GM12865 (cell line): ENCODE data around the gene NCAPG2.
"Not testable (repeated sequence)": the region's sequence is repeated elsewhere in the genome, so short reads cannot be mapped to it uniquely, and the experiment has no call there.

ENCODE experiments used
- DNase-seq: peaks from one replicate; pipeline ENCODE4 v3.0.0; 2010; ENCODE audit warnings: low read depth
- H3K4me3 ChIP-seq: 2 replicates; pipeline ENCODE4 v1.5.1; 2011; ENCODE audit warnings: mild to moderate bottlenecking, low read depth, low read length, control low read depth
- TF ChIP-seq, protein P1 (sequence below): IDR thresholded peaks from 2 replicates; pipeline ENCODE4 v1.5.1; 2011; ENCODE audit warnings: low read length, control low read depth, low read depth, inconsistent platforms; ENCODE audit not compliant: insufficient read depth; ENCODE audit errors: missing control alignments

Gene NCAPG2

GRCh38 chr7:158706710-158707590, 2.3 kb upstream of the NCAPG2 start:
- TF ChIP-seq, protein P1, sequence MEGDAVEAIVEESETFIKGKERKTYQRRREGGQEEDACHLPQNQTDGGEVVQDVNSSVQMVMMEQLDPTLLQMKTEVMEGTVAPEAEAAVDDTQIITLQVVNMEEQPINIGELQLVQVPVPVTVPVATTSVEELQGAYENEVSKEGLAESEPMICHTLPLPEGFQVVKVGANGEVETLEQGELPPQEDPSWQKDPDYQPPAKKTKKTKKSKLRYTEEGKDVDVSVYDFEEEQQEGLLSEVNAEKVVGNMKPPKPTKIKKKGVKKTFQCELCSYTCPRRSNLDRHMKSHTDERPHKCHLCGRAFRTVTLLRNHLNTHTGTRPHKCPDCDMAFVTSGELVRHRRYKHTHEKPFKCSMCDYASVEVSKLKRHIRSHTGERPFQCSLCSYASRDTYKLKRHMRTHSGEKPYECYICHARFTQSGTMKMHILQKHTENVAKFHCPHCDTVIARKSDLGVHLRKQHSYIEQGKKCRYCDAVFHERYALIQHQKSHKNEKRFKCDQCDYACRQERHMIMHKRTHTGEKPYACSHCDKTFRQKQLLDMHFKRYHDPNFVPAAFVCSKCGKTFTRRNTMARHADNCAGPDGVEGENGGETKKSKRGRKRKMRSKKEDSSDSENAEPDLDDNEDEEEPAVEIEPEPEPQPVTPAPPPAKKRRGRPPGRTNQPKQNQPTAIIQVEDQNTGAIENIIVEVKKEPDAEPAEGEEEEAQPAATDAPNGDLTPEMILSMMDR, result no peak
- H3K4me3 ChIP-seq, result no peak overlapping the region

GRCh38 chr7:158706273-158706704, 1.7 kb upstream of the NCAPG2 start:
- DNase-seq, result no peak
- TF ChIP-seq, protein P1, result no peak
- no peak overlapping the region for H3K4me3 ChIP-seq

More at GRCh38 chr7:158706710-158707590, 2.3 kb upstream of the NCAPG2 start:
- no peak for DNase-seq

GRCh38 chr7:158705234-158705850, 738 bp upstream of the NCAPG2 start:
- H3K4me3 ChIP-seq, result peak overlapping the region; percentile 81
- TF ChIP-seq, protein P1, result no peak

DNA sequence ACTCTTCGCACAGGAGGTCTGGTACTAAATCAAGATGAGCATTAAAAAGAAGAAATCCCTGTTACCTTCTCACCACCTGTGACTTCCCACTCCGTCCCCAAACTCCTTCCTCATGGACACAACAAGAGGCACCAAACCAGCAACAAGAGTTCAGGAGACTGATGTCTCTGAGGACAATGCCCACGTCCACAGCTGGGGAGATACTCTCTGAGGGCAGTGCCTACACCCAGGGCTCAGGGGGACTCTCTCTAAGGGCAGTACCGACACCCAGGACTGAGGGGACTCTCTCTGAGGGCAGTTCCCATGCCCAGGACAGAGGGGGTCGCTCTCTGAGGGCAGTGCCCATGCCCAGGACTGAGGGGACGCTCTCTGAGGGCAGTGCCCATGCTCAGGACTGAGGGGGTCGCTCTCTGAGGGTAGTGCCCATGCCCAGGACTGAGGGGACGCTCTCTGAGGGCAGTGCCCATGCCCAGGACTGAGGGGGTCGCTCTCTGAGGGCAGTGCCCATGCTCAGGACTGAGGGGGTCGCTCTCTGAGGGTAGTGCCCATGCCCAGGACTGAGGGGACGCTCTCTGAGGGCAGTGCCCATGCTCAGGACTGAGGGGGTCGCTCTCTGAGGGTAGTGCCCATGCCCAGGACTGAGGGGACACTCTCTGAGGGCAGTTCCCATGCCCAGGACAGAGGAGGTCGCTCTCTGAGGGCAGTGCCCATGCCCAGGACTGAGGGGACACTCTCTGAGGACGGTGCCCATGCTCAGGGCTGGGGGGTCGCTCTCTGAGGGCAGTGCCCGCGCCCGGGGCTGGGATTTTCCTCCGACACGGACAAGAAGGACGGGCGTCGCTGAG, 703 bp downstream of the NCAPG2 start:
- DNase-seq, result not testable (repeated sequence)

More at GRCh38 chr7:158705234-158705850, 738 bp upstream of the NCAPG2 start:
- DNase-seq, result no peak

GRCh38 chr7:158702944-158703343, 1.7 kb downstream of the NCAPG2 start:
- TF ChIP-seq, protein P1, result no peak
- H3K4me3 ChIP-seq, result peak overlapping the region; percentile 98

More for the DNA sequence above, 703 bp downstream of the NCAPG2 start:
- peak overlapping the region; percentile 98 for H3K4me3 ChIP-seq

GRCh38 chr7:158702196-158702595, 2.4 kb downstream of the NCAPG2 start:
- TF ChIP-seq, protein P1, result no peak
- DNase-seq, result no peak
- H3K4me3 ChIP-seq, result no peak overlapping the region

More at GRCh38 chr7:158702944-158703343, 1.7 kb downstream of the NCAPG2 start:
- no peak for DNase-seq
